Measurements from ENCODE around the gene EGLN2.
"Not testable (repeated sequence)": the region's sequence is repeated elsewhere in the genome, so short reads cannot be mapped to it uniquely, and the experiment has no call there.

EGLN2 gene

GRCh38 chr19:40776932-40777644 lies 21.9 kb upstream of the EGLN2 start:
- peak; percentile 87 to 88 for DNase-seq

DNA sequence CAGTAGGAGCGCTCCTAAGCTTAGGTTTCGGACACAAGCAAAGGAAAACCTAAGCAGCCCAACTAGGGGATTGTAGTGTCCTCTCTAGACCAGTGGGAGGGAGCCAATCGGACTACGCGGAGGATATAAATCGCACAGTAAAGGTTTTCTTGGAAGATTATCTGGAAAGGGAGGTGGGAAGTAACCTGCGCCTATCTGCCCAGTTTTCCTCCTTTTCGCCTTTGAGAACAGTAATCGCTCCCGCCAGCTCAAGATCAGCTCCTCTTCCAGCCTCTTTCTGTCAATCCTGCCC lies 21.4 kb upstream of the EGLN2 start:
- DNase-seq: no peak

- DNase-seq: peak; percentile 100
Observed at GRCh38 chr19:40777937-40778705, 20.9 kb upstream of the EGLN2 start, which contains the start of gene RAB4B. TSS of gene RAB4B (plus strand) at chr19:40778247. CDS start at chr19:40778376, 129 bp downstream.

DNA sequence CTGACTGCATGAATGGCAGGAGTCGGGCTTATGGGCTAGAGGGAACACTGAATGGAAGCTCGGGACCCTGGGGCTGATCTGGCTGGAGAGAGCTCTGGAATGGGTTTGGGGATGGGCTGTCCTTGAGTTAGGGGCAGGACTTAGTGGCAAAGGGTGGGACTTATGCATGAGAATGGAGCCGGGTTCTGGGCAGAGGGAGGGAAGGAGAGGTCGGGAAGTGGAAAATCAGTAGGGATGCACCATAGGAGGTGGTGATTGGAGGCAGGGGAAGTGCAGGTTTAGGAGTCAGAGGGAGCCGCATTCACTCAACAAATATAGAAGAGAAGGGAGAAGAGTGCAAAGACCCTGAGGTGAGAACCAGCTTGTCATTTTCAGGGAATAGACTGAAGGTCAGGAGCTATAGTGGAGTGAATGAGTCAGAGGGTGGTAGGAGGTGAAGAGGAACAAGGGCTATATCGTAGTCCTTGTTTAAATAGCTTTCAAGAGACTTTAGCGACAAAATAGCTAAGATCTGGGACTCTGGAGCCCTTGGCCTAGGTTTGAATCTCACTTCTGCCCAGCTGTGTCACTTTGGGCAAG lies 20.2 kb upstream of the EGLN2 start:
- DNase-seq: no peak

DNA sequence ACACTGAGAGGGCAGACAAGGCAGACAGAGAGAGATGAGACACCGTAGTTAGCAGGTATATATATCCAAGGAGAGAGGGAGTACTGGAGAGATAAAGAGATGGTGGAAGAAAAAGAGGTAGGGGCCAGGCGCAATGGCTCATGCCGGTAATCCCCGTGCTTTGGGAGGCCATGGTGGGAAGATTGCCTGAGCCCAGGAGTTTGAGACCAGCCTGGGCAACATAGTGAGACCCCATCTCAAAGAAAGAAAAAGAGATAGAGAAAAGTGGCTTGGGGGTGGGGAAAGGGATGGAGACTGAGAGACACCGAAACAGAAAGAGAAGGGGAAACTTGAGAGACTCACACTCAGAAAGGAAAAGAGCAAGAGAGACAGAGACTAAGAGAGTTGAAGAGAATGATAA lies 18.4 kb upstream of the EGLN2 start:
- no peak for DNase-seq

- no peak for DNase-seq
Observed at GRCh38 chr19:40781140-40781539, 17.9 kb upstream of the EGLN2 start.

DNA sequence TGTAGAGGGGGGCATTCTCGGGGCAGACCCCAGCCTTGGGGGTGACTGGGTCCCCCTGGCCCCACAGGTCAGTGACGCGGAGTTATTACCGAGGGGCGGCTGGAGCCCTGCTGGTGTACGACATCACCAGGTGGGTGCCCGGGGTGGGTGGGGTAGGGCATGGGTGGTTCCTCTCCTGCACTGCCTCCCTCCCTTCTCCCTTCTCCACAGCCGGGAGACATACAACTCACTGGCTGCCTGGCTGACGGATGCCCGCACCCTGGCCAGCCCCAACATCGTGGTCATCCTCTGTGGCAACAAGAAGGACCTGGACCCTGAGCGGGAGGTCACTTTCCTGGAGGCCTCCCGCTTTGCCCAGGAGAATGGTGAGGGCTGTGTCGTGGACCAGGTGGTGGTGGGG lies 15.3 kb upstream of the EGLN2 start:
- DNase-seq: no peak

- DNase-seq: not testable (repeated sequence)
Observed at GRCh38 chr19:40784146-40784545, 14.8 kb upstream of the EGLN2 start.

- no peak for DNase-seq
Observed at GRCh38 chr19:40785526-40785925, 13.5 kb upstream of the EGLN2 start.

- DNase-seq: no peak
Observed at GRCh38 chr19:40786060-40787037, 12.6 kb upstream of the EGLN2 start.

DNA sequence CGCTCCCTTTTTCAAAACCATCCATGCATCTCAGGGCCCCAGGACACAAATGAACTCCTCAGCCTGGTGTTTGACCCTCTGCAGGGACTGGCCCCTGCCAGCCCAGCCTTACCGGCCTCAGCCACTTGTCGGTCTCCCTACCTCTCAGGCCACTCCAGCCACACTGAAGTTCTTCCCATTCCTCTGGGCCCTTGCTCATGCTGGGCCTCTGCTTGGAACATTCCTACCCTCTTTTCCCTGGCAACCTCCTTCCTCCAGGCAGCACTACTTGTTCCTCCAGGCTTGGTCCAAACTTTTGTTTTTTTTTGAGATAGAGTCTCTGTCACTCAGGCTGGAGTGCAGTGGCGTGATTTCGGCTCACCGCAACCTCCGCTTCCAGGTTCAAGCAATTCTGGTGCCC lies 7.6 kb upstream of the EGLN2 start:
- DNase-seq: no peak

DNA sequence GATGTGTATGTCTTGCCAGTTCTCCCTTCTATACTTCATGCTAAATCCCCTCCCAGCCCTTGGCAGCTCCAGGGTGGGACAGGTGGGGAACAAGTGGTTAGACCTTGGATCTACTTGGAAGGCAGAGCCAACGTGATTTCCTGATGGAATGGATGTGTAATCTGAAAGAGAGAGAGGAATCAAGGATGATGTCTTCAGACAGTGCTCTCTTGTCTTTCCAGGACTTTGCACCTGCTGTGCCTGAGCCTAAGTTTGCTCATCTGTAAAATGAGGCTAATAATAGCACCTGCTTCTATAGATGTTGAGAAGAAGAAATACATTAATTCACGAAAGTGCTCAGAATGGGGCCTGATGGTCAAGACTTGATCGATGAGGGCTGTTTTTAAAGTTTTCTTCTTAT lies 7.0 kb upstream of the EGLN2 start:
- no peak for DNase-seq

- no peak for DNase-seq
Observed at GRCh38 chr19:40797166-40797962, 1.6 kb upstream of the EGLN2 start.

GRCh38 chr19:40797963-40798682 lies 868 bp upstream of the EGLN2 start:
- peak; percentile 52 to 53 for DNase-seq

DNA sequence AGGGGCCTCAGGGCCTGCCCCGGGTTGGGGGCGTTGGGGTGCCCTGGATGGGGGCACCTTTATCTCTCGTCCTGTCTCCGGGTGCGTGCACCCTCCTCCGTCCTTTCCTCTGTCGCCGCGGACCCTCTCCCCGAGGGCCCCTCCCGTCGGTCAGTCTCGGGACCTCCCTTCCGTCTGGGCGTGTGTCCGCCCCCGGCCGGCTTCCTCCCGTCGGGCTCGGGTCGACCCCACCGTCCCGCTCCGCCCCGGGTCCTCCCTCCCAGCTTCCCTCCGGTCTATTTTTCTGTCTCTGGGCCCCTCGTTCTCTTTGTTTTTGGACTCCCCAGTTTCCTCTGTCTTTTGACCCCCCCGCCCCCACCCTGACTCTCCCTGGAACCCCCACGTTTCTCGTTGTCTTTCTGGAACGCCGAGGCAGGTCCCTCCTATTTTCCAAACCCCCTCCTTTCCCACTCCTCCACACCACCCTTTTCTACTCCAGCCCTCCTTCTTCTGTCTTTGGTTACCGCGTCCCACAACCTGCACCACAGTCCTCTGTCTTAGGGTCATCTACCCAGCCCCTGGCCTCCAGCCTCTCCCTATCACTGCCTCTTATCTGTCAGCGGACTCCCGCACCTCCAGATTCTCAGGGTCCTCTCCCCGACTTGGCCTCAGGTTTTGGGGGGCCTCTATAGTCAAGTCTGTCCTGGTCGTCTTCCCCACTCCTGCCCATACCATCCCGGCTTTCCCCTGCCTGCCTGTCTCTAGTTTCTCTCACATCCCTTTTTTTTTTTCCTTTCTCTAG lies 757 bp downstream of the EGLN2 start:
- no peak for DNase-seq

DNA sequence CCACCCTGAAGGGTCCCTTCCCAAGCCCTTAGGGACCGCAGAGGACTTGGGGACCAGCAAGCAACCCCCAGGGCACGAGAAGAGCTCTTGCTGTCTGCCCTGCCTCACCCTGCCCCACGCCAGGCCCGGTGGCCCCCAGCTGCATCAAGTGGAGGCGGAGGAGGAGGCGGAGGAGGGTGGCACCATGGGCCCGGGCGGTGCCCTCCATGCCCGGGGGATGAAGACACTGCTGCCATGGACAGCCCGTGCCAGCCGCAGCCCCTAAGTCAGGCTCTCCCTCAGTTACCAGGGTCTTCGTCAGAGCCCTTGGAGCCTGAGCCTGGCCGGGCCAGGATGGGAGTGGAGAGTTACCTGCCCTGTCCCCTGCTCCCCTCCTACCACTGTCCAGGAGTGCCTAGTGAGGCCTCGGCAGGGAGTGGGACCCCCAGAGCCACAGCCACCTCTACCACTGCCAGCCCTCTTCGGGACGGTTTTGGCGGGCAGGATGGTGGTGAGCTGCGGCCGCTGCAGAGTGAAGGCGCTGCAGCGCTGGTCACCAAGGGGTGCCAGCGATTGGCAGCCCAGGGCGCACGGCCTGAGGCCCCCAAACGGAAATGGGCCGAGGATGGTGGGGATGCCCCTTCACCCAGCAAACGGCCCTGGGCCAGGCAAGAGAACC lies 1.5 kb downstream of the EGLN2 start:
- DNase-seq: no peak

DNA sequence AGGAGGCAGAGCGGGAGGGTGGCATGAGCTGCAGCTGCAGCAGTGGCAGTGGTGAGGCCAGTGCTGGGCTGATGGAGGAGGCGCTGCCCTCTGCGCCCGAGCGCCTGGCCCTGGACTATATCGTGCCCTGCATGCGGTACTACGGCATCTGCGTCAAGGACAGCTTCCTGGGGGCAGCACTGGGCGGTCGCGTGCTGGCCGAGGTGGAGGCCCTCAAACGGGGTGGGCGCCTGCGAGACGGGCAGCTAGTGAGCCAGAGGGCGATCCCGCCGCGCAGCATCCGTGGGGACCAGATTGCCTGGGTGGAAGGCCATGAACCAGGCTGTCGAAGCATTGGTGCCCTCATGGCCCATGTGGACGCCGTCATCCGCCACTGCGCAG lies 2.0 kb downstream of the EGLN2 start:
- DNase-seq: no peak

DNA sequence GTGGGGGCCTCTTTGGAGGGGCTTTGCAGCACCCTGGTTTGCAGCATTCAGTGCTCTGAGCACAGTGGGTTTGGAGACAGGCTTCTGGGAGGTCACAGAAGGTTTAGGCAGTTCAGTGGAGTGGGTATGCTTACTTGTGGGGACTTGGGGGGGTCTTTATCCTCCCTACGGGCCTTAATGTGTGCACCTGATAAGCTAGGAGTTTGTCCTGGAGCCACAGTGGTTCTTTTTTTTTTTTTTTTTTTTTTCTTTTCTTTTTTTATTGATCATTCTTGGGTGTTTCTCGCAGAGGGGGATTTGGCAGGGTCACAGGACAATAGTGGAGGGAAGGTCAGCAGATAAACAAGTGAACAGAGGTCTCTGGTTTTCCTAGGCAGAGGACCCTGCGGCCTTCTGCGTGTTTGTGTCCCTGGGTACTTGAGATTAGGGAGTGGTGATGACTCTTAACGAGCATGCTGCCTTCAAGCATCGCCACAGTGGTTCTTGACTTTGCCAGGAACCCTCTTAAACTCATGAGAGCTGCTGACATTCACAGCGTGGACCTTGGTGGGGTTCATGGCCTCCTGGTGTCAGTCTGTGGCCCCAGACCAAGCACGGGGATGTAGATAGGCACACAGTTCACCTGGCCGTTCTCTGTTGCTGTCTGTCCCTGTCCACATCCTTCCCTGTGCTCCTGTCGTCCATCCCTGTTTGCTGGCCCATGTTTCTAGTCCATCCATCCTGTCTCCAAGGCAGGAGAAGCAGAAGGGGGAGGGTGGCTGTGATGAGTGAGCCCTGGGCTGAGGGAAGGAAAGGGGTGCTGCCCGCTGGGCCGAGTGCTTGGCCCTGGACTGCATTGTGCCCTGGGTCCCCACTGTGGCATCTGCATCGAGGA lies 2.7 kb downstream of the EGLN2 start:
- no peak for DNase-seq
